Skin of body (tissue), 2 donors: ENCODE results near the gene AFF1. TPM values are rescaled to one million over a fixed set of nuclear protein-coding genes. Genes with fewer than 3 reads are reported as not detected.
A peak's percentile ranks its signal among the peaks of the same experiment; 100 is the strongest.

ENCODE experiments used
- DNase-seq: peaks from one replicate; lab custom pipeline; 2025; lab: John Stamatoyannopoulos, UW
- total RNA-seq: library from RNA; depleted of rRNA; stranded (reverse); fragments of >200 nt; gene quantifications from one replicate; pipeline ENCODE4 v1.2.3, GENCODE V29; 2014

AFF1 gene
- total RNA-seq, 1 donor from 2014 or later = 25.4 TPM

DNA sequence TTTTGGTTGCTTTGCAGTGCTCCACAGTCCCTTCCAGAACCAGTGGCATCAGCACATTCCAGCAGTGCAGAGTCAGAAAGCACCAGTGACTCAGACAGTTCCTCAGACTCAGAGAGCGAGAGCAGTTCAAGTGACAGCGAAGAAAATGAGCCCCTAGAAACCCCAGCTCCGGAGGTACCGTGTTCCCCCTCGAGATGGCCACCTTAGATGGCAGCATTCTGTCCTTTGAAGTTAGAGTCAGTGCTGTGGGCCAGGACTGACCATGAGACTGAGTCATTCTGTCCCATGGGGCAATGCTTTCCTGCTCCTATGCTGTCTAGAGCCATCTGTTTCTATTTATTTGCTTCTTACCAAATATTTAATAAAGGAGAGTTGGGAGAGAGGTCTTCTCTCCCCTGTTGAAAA, 173.3 kb downstream of the AFF1 start:
- peak; percentile 18 for DNase-seq

- no peak for DNase-seq
Measured at GRCh38 chr4:87109121-87109520, 174.3 kb downstream of the AFF1 start.

DNA sequence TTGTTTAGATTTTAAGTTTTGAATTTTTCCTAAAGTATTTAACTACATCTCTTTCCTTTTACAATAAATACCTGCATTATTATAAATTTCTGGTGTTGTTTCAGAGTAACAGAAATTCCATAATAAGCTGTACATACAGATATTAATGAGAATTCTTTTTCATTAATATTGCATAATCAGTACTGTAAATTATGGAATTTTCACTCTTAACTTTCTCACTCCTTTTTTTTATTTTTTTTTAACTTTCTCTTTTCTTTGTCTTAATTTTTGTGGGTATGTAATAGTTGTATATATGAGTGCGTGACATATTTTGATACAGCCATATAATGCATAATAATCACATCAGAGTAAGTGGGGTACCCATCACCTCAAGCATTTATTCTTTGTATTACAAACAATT, 175.1 kb downstream of the AFF1 start:
- DNase-seq = no peak

DNA sequence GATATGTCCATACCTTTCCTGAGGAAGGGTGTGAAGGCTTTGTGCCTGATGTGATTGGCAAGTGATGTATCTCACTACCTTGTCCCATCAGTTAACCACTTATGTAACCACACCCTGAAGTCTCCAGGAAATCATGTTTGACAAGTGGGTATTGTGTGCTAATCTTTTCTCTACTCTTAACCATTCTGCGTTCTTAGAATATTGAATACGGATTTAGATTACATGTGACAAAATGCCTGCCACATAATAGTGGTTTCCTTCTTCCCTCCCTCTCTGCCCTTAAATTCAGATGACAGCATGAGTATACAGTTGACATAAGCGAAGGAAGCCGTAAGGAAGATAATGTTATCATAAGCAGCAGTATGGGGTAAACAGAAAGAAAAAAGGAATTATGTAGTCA, 177.3 kb downstream of the AFF1 start:
- DNase-seq = no peak

GRCh38 chr4:87114245-87115062, 179.6 kb downstream of the AFF1 start:
- DNase-seq = no peak

DNA sequence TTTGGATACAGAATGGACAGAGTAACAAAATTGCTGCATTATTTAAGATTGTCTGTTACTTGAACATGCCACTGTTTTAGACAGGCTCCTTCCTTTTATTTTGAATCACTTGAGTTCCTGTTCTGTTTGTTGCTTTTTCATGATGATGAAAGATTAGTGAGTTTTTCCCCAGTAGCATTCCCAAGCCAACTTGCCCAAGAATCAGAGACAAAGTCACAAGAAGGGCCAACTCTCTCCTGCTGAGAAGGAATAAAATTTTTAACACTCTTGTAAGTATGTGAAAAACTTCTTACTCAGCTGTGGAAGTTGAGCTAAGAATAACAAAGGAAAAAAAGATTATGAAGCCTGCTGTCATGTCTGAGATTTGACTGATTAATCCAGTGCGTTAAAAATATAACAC, 181.4 kb downstream of the AFF1 start:
- DNase-seq = no peak

GRCh38 chr4:87117051-87117731, 182.4 kb downstream of the AFF1 start:
- no peak for DNase-seq

GRCh38 chr4:87117732-87118075, 182.9 kb downstream of the AFF1 start:
- no peak for DNase-seq

- DNase-seq = no peak
Measured at GRCh38 chr4:87118421-87118820, 183.6 kb downstream of the AFF1 start.

GRCh38 chr4:87118826-87119225, 184.0 kb downstream of the AFF1 start:
- no peak for DNase-seq

- no peak for DNase-seq
Measured at GRCh38 chr4:87120010-87120409, 185.2 kb downstream of the AFF1 start.

DNA sequence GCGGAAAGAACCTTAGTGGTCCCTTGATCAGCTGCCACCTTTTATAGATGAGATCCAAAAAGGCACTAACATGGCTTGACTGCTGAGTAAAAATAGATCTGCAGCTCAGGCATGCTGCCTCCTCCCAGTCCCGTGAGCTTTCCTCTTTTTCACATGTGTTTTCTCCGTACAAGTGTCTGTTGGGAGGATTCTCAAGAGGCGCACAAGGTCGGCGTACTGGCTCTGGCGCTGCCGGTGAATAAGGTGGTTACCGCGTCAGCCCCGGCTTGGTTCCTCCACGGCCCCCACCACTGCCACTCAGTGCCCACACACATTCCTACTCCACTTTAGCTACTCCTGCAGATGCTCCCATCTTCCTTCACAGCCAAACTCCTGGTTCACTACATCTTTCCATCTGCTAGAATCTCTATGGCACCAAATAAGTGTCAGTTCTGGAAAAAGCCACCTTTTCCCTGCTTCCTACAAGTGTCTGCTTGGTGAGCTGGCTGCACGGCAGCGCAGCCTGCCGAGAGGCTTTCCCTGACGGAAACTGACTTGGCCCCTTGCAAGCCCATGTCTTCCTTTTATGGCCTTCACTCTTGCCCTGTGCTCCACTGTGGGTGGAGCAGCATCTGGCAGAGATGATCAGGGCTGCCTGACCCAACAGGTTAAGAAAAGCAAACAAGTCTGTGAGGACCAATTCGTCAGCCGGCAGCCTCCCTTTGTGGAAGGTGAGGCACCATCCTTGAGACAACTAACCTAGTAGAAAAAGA, 185.8 kb downstream of the AFF1 start:
- no peak for DNase-seq

DNA sequence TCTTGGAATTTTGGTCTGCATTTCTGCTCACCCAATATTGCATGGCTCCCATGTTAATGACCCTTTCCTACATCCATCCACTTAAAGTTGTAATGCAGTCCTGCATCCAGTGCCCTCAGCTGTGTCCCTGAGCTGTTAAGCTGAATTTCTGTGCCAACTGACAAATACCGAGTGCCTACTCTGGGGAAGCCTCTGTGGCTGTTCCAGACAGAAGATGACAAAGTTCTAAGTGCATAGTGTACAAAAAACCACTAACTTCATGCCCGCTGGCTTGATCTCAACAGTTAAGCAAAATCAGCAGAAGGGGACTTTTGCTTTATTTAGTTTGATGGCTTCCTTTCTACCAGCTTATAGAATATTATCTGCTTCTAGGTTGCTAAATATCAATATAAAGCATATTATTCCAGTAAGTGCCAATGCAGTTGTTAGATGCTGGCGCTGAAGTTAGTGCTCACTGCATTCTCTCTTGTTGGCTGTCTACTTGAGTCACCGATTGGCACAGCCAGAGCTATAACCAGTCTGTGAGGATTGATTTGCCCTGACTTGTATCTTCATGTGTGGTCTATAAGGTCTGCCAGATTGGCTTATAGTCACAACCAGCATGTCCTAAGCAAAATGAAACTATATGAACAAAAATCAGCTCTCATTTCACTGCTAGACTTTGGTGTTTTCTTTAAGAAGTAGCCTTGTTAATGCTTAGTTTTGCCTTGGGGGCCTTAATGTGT, 186.7 kb downstream of the AFF1 start:
- no peak for DNase-seq

DNA sequence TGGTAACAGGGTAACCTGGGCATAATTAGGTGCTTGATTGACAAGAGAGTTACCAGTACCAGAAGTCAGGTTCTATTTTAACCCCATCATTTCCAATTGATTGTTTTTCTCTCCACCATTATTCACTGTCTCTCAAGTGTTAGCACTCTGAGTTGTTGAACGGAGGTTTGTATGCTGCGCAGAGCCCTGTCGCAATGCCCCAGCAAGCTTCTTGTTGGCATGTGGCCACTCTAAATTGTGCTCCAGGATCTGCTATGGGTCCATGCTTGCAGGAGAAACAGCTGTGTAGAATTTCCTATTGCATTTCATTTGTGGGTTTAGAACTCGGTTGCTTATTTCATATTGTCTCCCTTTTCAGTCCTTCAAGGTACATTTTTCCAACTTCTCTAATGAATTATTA, 187.4 kb downstream of the AFF1 start:
- no peak for DNase-seq

GRCh38 chr4:87126056-87126455, 191.2 kb downstream of the AFF1 start:
- DNase-seq = no peak

DNA sequence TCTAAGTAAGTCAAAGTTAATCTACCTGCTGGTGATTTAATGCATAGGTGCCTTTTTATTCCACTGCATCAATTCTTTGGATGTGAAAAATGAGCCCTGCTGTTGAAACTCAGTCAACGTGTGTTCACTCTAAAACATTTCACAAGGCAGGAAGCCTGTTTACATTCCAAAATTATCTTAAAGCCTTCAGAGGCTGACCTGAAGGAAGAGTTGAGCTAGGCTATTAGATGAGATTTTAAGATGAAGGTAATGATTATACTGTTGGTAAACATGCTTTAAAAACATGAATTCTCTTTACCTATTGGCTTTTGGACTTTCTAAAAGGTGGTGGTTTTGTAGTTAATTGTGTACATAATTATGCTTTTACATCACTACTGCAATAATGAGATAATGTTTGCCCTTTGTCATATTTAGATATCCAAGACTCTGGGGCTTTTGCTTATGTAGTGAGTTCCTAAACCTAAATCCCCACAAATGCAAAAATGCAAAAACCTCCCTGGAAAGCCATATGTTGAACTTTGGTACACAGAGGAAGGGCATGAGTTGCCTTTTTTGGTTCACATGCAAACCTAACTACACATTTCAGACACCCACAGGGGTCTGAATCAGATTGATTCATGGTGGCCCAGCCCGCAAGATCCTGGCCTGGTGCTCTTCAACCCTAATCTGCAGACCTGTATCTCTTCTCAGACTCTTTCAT, 193.3 kb downstream of the AFF1 start:
- no peak for DNase-seq

GRCh38 chr4:87129681-87130080, 194.9 kb downstream of the AFF1 start:
- no peak for DNase-seq

DNA sequence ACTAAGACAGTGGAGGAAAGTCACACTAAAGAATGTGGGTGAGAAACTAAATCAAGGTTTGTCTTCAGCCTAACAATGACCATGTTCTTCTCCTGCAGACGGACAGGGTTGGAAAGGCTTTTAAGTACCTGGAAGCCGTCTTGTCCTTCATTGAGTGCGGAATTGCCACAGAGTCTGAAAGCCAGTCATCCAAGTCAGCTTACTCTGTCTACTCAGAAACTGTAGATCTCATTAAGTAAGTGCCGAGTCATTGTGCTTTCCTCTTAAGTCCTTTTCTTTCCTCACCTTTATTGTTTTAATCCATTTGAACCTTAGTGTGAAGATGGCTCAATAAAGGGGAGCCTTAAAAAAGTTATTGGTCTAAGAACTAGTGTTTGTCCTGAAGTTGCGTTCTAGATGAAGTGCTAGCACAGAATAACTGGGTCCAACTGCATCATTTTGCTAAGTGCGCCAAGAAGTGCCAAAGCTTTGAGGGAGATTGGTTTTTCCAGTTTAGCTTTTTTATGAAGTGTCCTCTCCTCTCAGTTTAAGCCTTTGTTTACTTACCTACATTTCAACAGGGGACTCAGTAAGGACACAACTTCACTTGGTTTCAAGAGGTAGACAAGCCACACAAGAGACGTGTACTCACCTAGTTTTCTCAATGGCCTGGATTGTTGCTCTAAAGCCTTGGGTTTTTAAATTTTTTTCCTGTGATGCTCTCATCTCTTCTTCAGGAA, 196.3 kb downstream of the AFF1 start:
- no peak for DNase-seq

DNA sequence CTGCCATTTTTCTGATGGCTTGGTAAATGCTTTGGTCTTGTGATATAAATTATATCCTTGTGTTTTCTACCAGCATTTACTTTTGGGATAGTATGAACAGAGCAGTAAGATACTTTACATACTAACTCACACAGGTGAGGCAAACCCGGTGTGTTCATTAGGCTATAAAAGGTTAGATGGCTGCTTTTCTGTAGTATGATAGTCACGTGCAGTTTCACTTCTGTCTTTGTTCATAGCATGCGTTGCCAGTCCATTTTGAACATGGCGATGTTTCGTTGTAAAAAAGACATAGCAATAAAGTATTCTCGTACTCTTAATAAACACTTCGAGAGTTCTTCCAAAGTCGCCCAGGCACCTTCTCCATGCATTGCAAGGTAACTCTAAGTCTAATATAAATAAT, 197.2 kb downstream of the AFF1 start:
- no peak for DNase-seq

DNA sequence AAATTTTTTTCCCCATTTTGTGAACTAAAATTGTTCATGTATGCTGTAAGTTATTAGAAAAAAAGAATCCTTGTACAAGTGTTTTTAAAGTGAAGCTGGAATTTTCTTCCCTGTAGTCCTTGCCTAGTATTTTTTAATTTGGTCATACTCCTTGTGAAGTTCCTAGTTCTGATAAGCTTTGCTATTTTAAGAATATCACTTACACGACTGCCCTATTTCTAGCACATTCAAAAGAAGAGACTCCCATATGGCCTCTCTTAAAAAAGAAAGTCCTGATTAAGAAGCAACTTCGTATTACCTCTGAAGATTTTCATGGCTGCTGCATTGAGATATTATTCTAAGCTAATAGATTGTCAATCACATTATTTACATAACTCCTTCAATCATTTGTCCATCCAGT, 198.4 kb downstream of the AFF1 start:
- no peak for DNase-seq
